Ectodermal cell (in vitro differentiated cells): Measurements from ENCODE around the gene MSL3.

Experiments
- H3K27ac ChIP-seq: 2 replicates; pipeline ENCODE4 v1.7.0; 2013; ENCODE audit warnings: mild to moderate bottlenecking, low read depth, low read length; ENCODE audit not compliant: insufficient read depth, poor library complexity, severe bottlenecking
- H3K27me3 ChIP-seq: 2 replicates; pipeline ENCODE4 v1.7.0; 2013; ENCODE audit warnings: mild to moderate bottlenecking, low read length; ENCODE audit not compliant: insufficient read depth, control insufficient read depth, poor library complexity, severe bottlenecking
- H3K36me3 ChIP-seq: one replicate; pipeline ENCODE4 v1.7.0; 2013; ENCODE audit warnings: low read length; ENCODE audit not compliant: control insufficient read depth, insufficient read depth
- H3K4me1 ChIP-seq: one replicate; pipeline ENCODE4 v1.7.0; 2013; ENCODE audit warnings: low read length; ENCODE audit not compliant: control insufficient read depth, insufficient read depth
- H3K4me3 ChIP-seq: 2 replicates; pipeline ENCODE4 v1.7.0; 2013; ENCODE audit warnings: low read depth, low read length, control low read depth; ENCODE audit not compliant: insufficient read depth
- H3K9me3 ChIP-seq: 2 replicates; pipeline ENCODE4 v1.7.0; 2013; ENCODE audit warnings: mild to moderate bottlenecking, low read length, moderate library complexity; ENCODE audit not compliant: control insufficient read depth
- WGBS, 2 experiments: methylation state at CpG; one replicate each; pipeline ENCODE4 v1.1.7; 2013; ENCODE audit warnings: missing lambda C conversion rate in 2 of 2; 5-methylcytosine and 5-hydroxymethylcytosine counted together

Gene MSL3

GRCh38 chrX:11759172-11759460 is 1.1 kb downstream of the MSL3 start:
- Histone ChIP-seq H3K4me1 (no peaks in the 10 kb centered on the region), H3K9me3 (no peaks in the 10 kb centered on the region), H3K27me3 (no peaks in the 10 kb centered on the region), H3K27ac (peak overlapping the region; percentile 69), H3K36me3 (peaks cover 4% of the 10 kb centered on the region), H3K4me3 (peak overlapping the region; percentile 78)
- WGBS, 2 experiments: 0 to 1% methylated on average over 7 of the region's 7 CpGs

GRCh38 chrX:11759461-11760311 is 1.6 kb downstream of the MSL3 start:
- Histone ChIP-seq H3K9me3 (no peaks in the 10 kb centered on the region), H3K36me3 (peaks cover 4% of the 10 kb centered on the region), H3K4me1 (no peaks in the 10 kb centered on the region), H3K27ac (no peak overlapping the region), H3K27me3 (no peaks in the 10 kb centered on the region), H3K4me3 (peak overlapping the region; percentile 78)
- 16 to 18% methylated on average over 11 to 12 of the region's 13 CpGs for WGBS, 2 experiments

GRCh38 chrX:11760958-11761357 is 2.9 kb downstream of the MSL3 start:
- Histone ChIP-seq H3K4me1 (no peaks in the 10 kb centered on the region), H3K36me3 (peaks cover 11% of the 10 kb centered on the region), H3K4me3 (no peak overlapping the region), H3K27me3 (no peaks in the 10 kb centered on the region), H3K27ac (no peak overlapping the region), H3K9me3 (no peaks in the 10 kb centered on the region)
- 97 to 100% methylated on average over 3 of the region's 3 CpGs for whole genome bisulfite sequencing, 2 experiments

- H3K27me3 ChIP-seq: no peaks in the 10 kb centered on the region
- H3K27ac ChIP-seq: no peak overlapping the region
- no peaks in the 10 kb centered on the region for H3K9me3 ChIP-seq
- WGBS, 2 experiments: 94 to 95% methylated on average over 8 of the region's 8 CpGs
- H3K4me1 ChIP-seq: no peaks in the 10 kb centered on the region
- H3K36me3 ChIP-seq: peaks cover 13% of the 10 kb centered on the region
- H3K4me3 ChIP-seq: no peak overlapping the region
Measured at GRCh38 chrX:11764602-11765067, 6.6 kb downstream of the MSL3 start.

GRCh38 chrX:11765449-11765848 is 7.4 kb downstream of the MSL3 start:
- H3K4me1 ChIP-seq: no peaks in the 10 kb centered on the region
- H3K9me3 ChIP-seq: no peaks in the 10 kb centered on the region
- H3K36me3 ChIP-seq: peaks cover 13% of the 10 kb centered on the region
- H3K27me3 ChIP-seq: no peaks in the 10 kb centered on the region
- H3K4me3 ChIP-seq: no peak overlapping the region
- no peak overlapping the region for H3K27ac ChIP-seq
- 96 to 97% methylated on average over 16 of the region's 16 CpGs for WGBS, 2 experiments

- Histone ChIP-seq H3K4me3 (no peak overlapping the region), H3K27ac (no peak overlapping the region), H3K27me3 (no peaks in the 10 kb centered on the region), H3K36me3 (peaks cover 13% of the 10 kb centered on the region), H3K9me3 (no peaks in the 10 kb centered on the region), H3K4me1 (no peaks in the 10 kb centered on the region)
- WGBS, 2 experiments: 90 to 94% methylated on average over 9 of the region's 9 CpGs
Measured at GRCh38 chrX:11766487-11766886, 8.4 kb downstream of the MSL3 start.

GRCh38 chrX:11768039-11768438 is 10.0 kb downstream of the MSL3 start:
- H3K27me3 ChIP-seq: no peaks in the 10 kb centered on the region

GRCh38 chrX:11770320-11770719 is 12.3 kb downstream of the MSL3 start:
- no peaks in the 10 kb centered on the region for H3K27me3 ChIP-seq
- no peaks in the 10 kb centered on the region for H3K4me1 ChIP-seq
- H3K36me3 ChIP-seq: peaks cover 8% of the 10 kb centered on the region
- no peak overlapping the region for H3K4me3 ChIP-seq
- H3K9me3 ChIP-seq: no peaks in the 10 kb centered on the region
- WGBS, 2 experiments: 27 to 35% methylated on average over 11 to 12 of the region's 12 CpGs
- no peak overlapping the region for H3K27ac ChIP-seq

More at GRCh38 chrX:11768039-11768438, 10.0 kb downstream of the MSL3 start:
- 97 to 100% methylated on average over 2 to 3 of the region's 3 CpGs for WGBS, 2 experiments
- Histone ChIP-seq H3K36me3 (peaks cover 9% of the 10 kb centered on the region), H3K4me3 (no peak overlapping the region), H3K9me3 (no peaks in the 10 kb centered on the region), H3K27ac (no peak overlapping the region), H3K4me1 (no peaks in the 10 kb centered on the region)

- Histone ChIP-seq H3K4me1 (no peaks in the 10 kb centered on the region), H3K36me3 (no peaks in the 10 kb centered on the region), H3K27ac (no peak overlapping the region), H3K27me3 (no peaks in the 10 kb centered on the region), H3K4me3 (no peak overlapping the region), H3K9me3 (no peaks in the 10 kb centered on the region)
- 90 to 98% methylated on average over 2 to 4 of the region's 4 CpGs for WGBS, 2 experiments
Measured at GRCh38 chrX:11778230-11778629, 20.2 kb downstream of the MSL3 start.

GRCh38 chrX:11781133-11781532 is 23.1 kb downstream of the MSL3 start:
- H3K9me3 ChIP-seq: no peaks in the 10 kb centered on the region
- H3K27ac ChIP-seq: no peak overlapping the region
- H3K4me1 ChIP-seq: no peaks in the 10 kb centered on the region
- H3K4me3 ChIP-seq: no peak overlapping the region
- WGBS, 2 experiments: 90 to 97% methylated on average over 2 of the region's 2 CpGs
- H3K36me3 ChIP-seq: no peaks in the 10 kb centered on the region
- H3K27me3 ChIP-seq: no peaks in the 10 kb centered on the region
